CD4-positive, CD25-positive, alpha-beta regulatory T cell (primary cell): ENCODE results near the gene HHIPL2. TPM values are rescaled to one million over a fixed set of nuclear protein-coding genes. Genes with fewer than 3 reads are reported as not detected.

Experiments
- ATAC-seq, 2 donors: fragments of 150-1000 bp; cut with Tn5 transposase; one replicate each; pipeline ENCODE4 v1.10.0; 2021; ENCODE audit warnings: low read depth in 2 of 2, moderate number of reproducible peaks in 2 of 2, moderate library complexity in 1 of 2
- DNase-seq, 3 donors: peaks; one replicate each; pipeline versions ENCODE4 v3.0.0 to v3.0.0-alpha.2; 2012 to 2022; ENCODE audit warnings: mixed read lengths in 1 of 3
- H3K27ac ChIP-seq: one replicate; pipeline ENCODE4 v1.7.0; 2013; ENCODE audit warnings: mild to moderate bottlenecking, low read length; ENCODE audit not compliant: insufficient read depth, poor library complexity, severe bottlenecking
- H3K27me3 ChIP-seq: one replicate; pipeline ENCODE4 v1.7.0; 2013; ENCODE audit warnings: low read length; ENCODE audit not compliant: control insufficient read depth, insufficient read depth
- H3K36me3 ChIP-seq: one replicate; pipeline ENCODE4 v1.7.0; 2013; ENCODE audit warnings: mild to moderate bottlenecking, low read length, moderate library complexity; ENCODE audit not compliant: control insufficient read depth, insufficient read depth
- H3K4me1 ChIP-seq: 2 replicates; pipeline ENCODE4 v1.7.0; 2013; ENCODE audit warnings: mild to moderate bottlenecking, low read length; ENCODE audit not compliant: insufficient read depth, control insufficient read depth, poor library complexity, severe bottlenecking
- H3K4me3 ChIP-seq: one replicate; pipeline ENCODE4 v1.7.0; 2013; ENCODE audit warnings: low read depth, mild to moderate bottlenecking, low read length, moderate library complexity
- H3K9me3 ChIP-seq, 2 experiments: 1 replicate in 1 of 2; 2 replicates in 1 of 2; pipeline ENCODE4 v1.7.0; 2013; ENCODE audit warnings: low read length in 2 of 2, mild to moderate bottlenecking in 1 of 2, moderate library complexity in 1 of 2; ENCODE audit not compliant: control insufficient read depth in 2 of 2
- H3K27ac Mint-ChIP-seq, 3 donors: one replicate each; pipeline ENCODE4 v1.8.0; 2020 to 2022; ENCODE audit warnings: mild to moderate bottlenecking in 3 of 3, mixed read lengths in 3 of 3, moderate library complexity in 2 of 3
- H3K27me3 Mint-ChIP-seq: one replicate; pipeline ENCODE4 v1.8.0; 2022; ENCODE audit warnings: mild to moderate bottlenecking, mixed read lengths
- H3K36me3 Mint-ChIP-seq: one replicate; pipeline ENCODE4 v1.8.0; 2020; ENCODE audit warnings: mixed read lengths
- H3K4me1 Mint-ChIP-seq, 4 donors: one replicate each; pipeline ENCODE4 v1.8.0; 2020 to 2022; ENCODE audit warnings: mixed read lengths in 4 of 4, mild to moderate bottlenecking in 1 of 4
- H3K4me3 Mint-ChIP-seq, 4 donors: one replicate each; pipeline ENCODE4 v1.8.0; 2020 to 2022; ENCODE audit warnings: mild to moderate bottlenecking in 4 of 4, mixed read lengths in 4 of 4, moderate library complexity in 3 of 4
- H3K9me3 Mint-ChIP-seq, 7 donors: one replicate each; pipeline ENCODE4 v1.8.0; 2020 to 2022; ENCODE audit warnings: mixed read lengths in 7 of 7, mild to moderate bottlenecking in 3 of 7, moderate library complexity in 2 of 7
- polyA plus RNA-seq, 4 donors: library from polyadenylated mRNA; unstranded; fragments of 300-500 nt; fragmentation: Illumina TruSeq; gene quantifications; one replicate each; pipeline ENCODE4 v1.2.3, GENCODE V29; 2021
- total RNA-seq: library from RNA; stranded (reverse); gene quantifications from one replicate; pipeline ENCODE4 v1.2.3, GENCODE V29; 2022

HHIPL2 gene
- total RNA-seq: not detected
- not detected for polyA plus RNA-seq

DNA sequence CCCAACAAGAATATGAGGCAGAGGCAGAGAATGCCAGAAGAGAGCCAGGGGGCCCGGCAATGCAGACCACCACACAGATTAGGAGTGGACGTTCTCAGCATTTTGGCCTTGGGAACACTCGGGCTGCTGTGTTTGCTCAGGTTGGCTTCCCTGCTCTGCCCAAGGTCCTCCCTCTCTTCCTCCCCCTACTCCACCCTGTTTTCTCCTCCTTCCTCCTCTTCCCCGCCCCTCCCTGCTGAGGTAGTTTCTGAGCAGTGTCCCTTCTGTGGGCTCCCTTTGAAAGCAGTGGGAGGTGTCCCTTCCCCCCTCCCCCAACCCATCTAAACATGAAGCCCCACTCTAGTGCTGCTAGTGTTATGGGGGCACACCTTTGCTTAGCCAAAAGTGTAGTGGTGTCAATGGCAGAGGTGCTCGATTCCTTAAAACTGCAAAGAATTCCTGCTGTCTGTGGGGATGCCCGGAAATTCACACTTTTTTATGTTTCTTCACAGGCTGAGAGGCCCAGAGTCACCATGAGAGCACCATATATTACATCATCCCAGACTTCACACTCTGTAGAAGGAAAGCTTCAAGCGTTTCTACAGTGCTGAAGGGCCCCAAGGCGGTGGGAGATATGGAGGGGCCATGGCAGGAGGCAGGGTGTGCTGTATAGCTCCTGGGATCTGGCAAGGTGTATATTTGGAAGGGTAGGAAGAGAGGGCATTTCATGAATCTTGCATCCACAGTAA is at the start of gene HHIPL2:
TSS of gene HHIPL2 (minus strand) at position 161 of the 728 bp plus-strand sequence. CDS start at position 101, 60 bp downstream.
- Histone ChIP-seq H3K36me3 (no peaks in the 10 kb centered on the region), H3K27me3 (peaks cover 2% of the 10 kb centered on the region), H3K4me1 (no peaks in the 10 kb centered on the region), H3K27ac (no peak within 1 kb of the TSS), H3K9me3 (no peaks in the 10 kb centered on the region), H3K4me3 (no peak within 1 kb of the TSS)
- H3K4me3 Mint-ChIP-seq: no peak within 1 kb of the TSS
- no peak for ATAC-seq
- DNase-seq: no peak
- no peaks in the 10 kb centered on the region for H3K9me3 Mint-ChIP-seq
- H3K36me3 Mint-ChIP-seq: peaks cover 3% of the 10 kb centered on the region
- H3K27me3 Mint-ChIP-seq: peaks cover 10% of the 10 kb centered on the region
- peaks cover 0 to 2% (median 0%) of the 10 kb centered on the region in 4 donors for H3K4me1 Mint-ChIP-seq
- H3K27ac Mint-ChIP-seq: peak within 1 kb of the TSS in 1 of 3 donors; percentile 74

GRCh38 chr1:222596696-222597095 is 48.8 kb upstream of the HHIPL2 start:
- no peak overlapping the region for H3K4me3 Mint-ChIP-seq
- peaks cover 0 to 6% (median 2%) of the 10 kb centered on the region in 4 donors for H3K4me1 Mint-ChIP-seq

GRCh38 chr1:222594789-222595188 is 46.9 kb upstream of the HHIPL2 start:
- H3K9me3 Mint-ChIP-seq: peaks cover 0 to 2% (median 0%) of the 10 kb centered on the region in 7 donors
- no peak overlapping the region for H3K27ac Mint-ChIP-seq
- peaks cover 7% of the 10 kb centered on the region for H3K4me1 ChIP-seq
- H3K9me3 ChIP-seq: no peaks in the 10 kb centered on the region
- H3K4me1 Mint-ChIP-seq: peaks cover 6 to 14% (median 10%) of the 10 kb centered on the region in 4 donors
- no peak overlapping the region for H3K27ac ChIP-seq
- ATAC-seq (no peak), DNase-seq (no peak)
- H3K4me3 ChIP-seq: no peak overlapping the region
- H3K36me3 Mint-ChIP-seq: peaks cover under 1% of the 10 kb centered on the region
- peaks cover 7% of the 10 kb centered on the region for H3K27me3 ChIP-seq
- peaks cover 26% of the 10 kb centered on the region for H3K27me3 Mint-ChIP-seq
- H3K36me3 ChIP-seq: no peaks in the 10 kb centered on the region
- H3K4me3 Mint-ChIP-seq: no peak overlapping the region

More at GRCh38 chr1:222596696-222597095, 48.8 kb upstream of the HHIPL2 start:
- Mint-ChIP-seq H3K36me3 (no peaks in the 10 kb centered on the region), H3K9me3 (peaks cover 0 to 2% (median 0%) of the 10 kb centered on the region in 7 donors), H3K27ac (no peak overlapping the region), H3K27me3 (peaks cover 39% of the 10 kb centered on the region)
- no peak overlapping the region for H3K4me3 ChIP-seq
- H3K27ac ChIP-seq: no peak overlapping the region
- ATAC-seq (no peak), DNase-seq (no peak)
- peaks cover 7% of the 10 kb centered on the region for H3K27me3 ChIP-seq
- H3K9me3 ChIP-seq: no peaks in the 10 kb centered on the region
- H3K4me1 ChIP-seq: no peaks in the 10 kb centered on the region
- no peaks in the 10 kb centered on the region for H3K36me3 ChIP-seq

DNA sequence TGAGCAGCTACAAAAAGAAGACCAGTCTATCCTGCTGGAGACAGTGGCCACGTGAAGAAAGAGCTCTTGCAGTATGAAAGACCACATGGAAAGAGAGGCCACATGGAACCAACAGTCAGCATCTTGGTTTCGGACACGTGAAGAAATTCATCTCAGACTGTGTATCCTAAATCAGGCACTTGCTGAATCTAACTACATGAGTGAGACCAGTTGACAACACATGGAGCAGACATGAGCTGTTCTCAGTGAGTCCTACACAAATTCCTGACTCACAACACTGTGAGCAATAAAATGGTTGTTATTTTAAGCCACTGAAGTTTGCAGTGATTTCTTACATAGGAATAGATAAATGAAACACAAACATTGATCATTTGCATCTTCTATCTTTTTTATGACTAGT is 44.3 kb upstream of the HHIPL2 start:
- H3K36me3 ChIP-seq: no peaks in the 10 kb centered on the region
- Mint-ChIP-seq H3K36me3 (peaks cover 16% of the 10 kb centered on the region), H3K27me3 (peaks cover 14% of the 10 kb centered on the region), H3K9me3 (peaks cover 0 to 2% (median 0%) of the 10 kb centered on the region in 7 donors), H3K27ac (peak overlapping the region in 1 of 3 donors; percentile 27), H3K4me1 (peaks cover 19 to 38% (median 28%) of the 10 kb centered on the region in 4 donors), H3K4me3 (peak overlapping the region in 3 of 4 donors; percentile 3 to 77 (median 72))
- H3K9me3 ChIP-seq: no peaks in the 10 kb centered on the region
- H3K27me3 ChIP-seq: peaks cover under 1% of the 10 kb centered on the region
- H3K4me1 ChIP-seq: peaks cover 20% of the 10 kb centered on the region
- DNase-seq (no peak), ATAC-seq (no peak)
- no peak overlapping the region for H3K4me3 ChIP-seq
- H3K27ac ChIP-seq: no peak overlapping the region

- Mint-ChIP-seq H3K27ac (peak within 1 kb of the TSS; percentile 98 to 99 (median 99)), H3K9me3 (no peaks in the 10 kb centered on the region), H3K36me3 (peaks cover 30% of the 10 kb centered on the region), H3K4me1 (peaks cover 30 to 59% (median 47%) of the 10 kb centered on the region in 4 donors), H3K27me3 (peaks cover 14% of the 10 kb centered on the region), H3K4me3 (peak within 1 kb of the TSS; percentile 93 to 99 (median 96))
- Histone ChIP-seq H3K4me1 (peaks cover 20% of the 10 kb centered on the region), H3K27me3 (no peaks in the 10 kb centered on the region), H3K4me3 (peak within 1 kb of the TSS; percentile 99), H3K36me3 (peaks cover 7% of the 10 kb centered on the region), H3K27ac (peak within 1 kb of the TSS; percentile 87), H3K9me3 (no peaks in the 10 kb centered on the region)
- peak; percentile 85 to 93 (median 89) for DNase-seq
- peak; percentile 99 to 100 for ATAC-seq
Measured at GRCh38 chr1:222589462-222590302, 41.8 kb upstream of the HHIPL2 start, which contains the start of gene TAF1A. Gene TAF1A, minus strand, starts transcription at chr1:222589933.

DNA sequence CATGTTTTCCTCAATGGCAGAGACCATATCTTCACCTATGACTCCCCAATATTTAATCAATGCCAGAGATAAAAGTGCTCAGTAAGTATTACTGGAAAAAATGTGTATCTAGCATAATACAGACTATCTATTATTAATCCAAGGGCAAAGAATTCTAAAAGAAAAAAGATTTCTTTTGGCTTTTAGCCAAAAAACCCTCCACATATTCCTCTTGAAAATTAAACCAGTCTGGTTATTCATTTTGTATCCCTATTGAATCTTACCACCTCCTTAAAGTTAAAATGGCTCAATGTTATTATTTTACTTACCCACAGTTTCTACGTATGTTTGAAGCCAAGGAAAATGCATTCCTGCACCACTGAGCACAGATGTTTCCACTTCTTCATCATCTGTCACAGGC is 40.2 kb upstream of the HHIPL2 start:
- Histone ChIP-seq H3K4me3 (peak overlapping the region; percentile 99), H3K27ac (no peak overlapping the region), H3K36me3 (peaks cover 15% of the 10 kb centered on the region), H3K27me3 (no peaks in the 10 kb centered on the region), H3K9me3 (no peaks in the 10 kb centered on the region), H3K4me1 (peaks cover 20% of the 10 kb centered on the region)
- ATAC-seq (no peak), DNase-seq (no peak)
- Mint-ChIP-seq H3K27me3 (peaks cover 9% of the 10 kb centered on the region), H3K9me3 (no peaks in the 10 kb centered on the region), H3K36me3 (peaks cover 33% of the 10 kb centered on the region), H3K4me1 (peaks cover 29 to 63% (median 48%) of the 10 kb centered on the region in 4 donors), H3K4me3 (peak overlapping the region in 3 of 4 donors; percentile 41 to 95 (median 93)), H3K27ac (peak overlapping the region in 1 of 3 donors; percentile 99)

DNA sequence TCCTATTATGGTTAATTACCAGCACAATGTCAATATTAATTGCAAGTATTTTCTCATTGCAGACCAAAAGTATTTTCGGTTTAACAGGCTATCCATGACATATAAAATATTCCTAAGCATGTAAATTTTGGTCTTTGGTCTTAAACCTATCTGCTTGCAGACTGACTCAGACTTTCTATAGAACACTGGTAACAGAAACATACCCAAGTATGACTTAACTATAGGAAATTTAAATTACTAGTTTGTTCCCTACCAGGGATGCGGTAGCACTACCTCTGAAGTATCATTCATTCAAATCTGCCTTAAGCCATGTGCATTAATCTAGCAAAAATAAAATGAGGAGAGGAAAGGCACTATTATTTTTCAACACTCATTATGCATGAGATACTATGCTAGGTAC is 38.9 kb upstream of the HHIPL2 start:
- H3K27ac Mint-ChIP-seq: no peak overlapping the region
- H3K27me3 Mint-ChIP-seq: peaks cover 3% of the 10 kb centered on the region
- peak overlapping the region in 3 of 4 donors; percentile 2 to 44 (median 10) for H3K4me3 Mint-ChIP-seq
- Histone ChIP-seq H3K9me3 (no peaks in the 10 kb centered on the region), H3K36me3 (peaks cover 27% of the 10 kb centered on the region), H3K4me1 (peaks cover 20% of the 10 kb centered on the region), H3K4me3 (no peak overlapping the region), H3K27ac (no peak overlapping the region), H3K27me3 (no peaks in the 10 kb centered on the region)
- H3K9me3 Mint-ChIP-seq: no peaks in the 10 kb centered on the region
- DNase-seq: no peak
- H3K36me3 Mint-ChIP-seq: peaks cover 43% of the 10 kb centered on the region
- peaks cover 23 to 64% (median 53%) of the 10 kb centered on the region in 4 donors for H3K4me1 Mint-ChIP-seq
- no peak for ATAC-seq
